Neutrophil (primary cell): ENCODE results near the gene CAPN11.
"Not testable (repeated sequence)": the region's sequence is repeated elsewhere in the genome, so short reads cannot be mapped to it uniquely, and the experiment has no call there.

Source experiments
- H3K27ac ChIP-seq: fragments of 200-600 bp; sonication (generic); 2 replicates; pipeline ENCODE4 v1.5.1; 2016; ENCODE audit warnings: mild to moderate bottlenecking, moderate library complexity
- H3K27me3 ChIP-seq: fragments of 200-600 bp; sonication (generic); 2 replicates; pipeline ENCODE4 v1.6.0; 2016; ENCODE audit warnings: mild to moderate bottlenecking
- H3K36me3 ChIP-seq: fragments of 200-600 bp; sonication (generic); 2 replicates; pipeline ENCODE4 v1.5.1; 2017
- H3K4me1 ChIP-seq, 2 experiments: fragments of 200-600 bp in 1 of 2; sonication (generic) in 1 of 2; 1 replicate in 1 of 2; 2 replicates in 1 of 2; pipeline versions ENCODE4 v1.5.1 to v1.6.1; 2013 to 2016; ENCODE audit warnings: low read depth in 1 of 2, low read length in 1 of 2, mild to moderate bottlenecking in 1 of 2, moderate library complexity in 1 of 2; ENCODE audit not compliant: control insufficient read depth in 1 of 2, insufficient read depth in 1 of 2
- H3K4me3 ChIP-seq, 2 experiments: fragments of 200-600 bp in 1 of 2; sonication (generic) in 1 of 2; 1 replicate in 1 of 2; 2 replicates in 1 of 2; pipeline ENCODE4 v1.5.1; 2013 to 2016; ENCODE audit warnings: low read depth in 1 of 2, low read length in 1 of 2, mild to moderate bottlenecking in 1 of 2, moderate library complexity in 1 of 2
- H3K9me3 ChIP-seq: fragments of 200-600 bp; sonication (generic); 2 replicates; pipeline ENCODE4 v1.5.1; 2016
- TF ChIP-seq, protein P1 (sequence below): fragments of 200-600 bp; sonication (generic); IDR thresholded peaks from 2 replicates; pipeline ENCODE4 v1.5.1; 2016; ENCODE audit warnings: antibody characterized with exemption

The CAPN11 gene

DNA sequence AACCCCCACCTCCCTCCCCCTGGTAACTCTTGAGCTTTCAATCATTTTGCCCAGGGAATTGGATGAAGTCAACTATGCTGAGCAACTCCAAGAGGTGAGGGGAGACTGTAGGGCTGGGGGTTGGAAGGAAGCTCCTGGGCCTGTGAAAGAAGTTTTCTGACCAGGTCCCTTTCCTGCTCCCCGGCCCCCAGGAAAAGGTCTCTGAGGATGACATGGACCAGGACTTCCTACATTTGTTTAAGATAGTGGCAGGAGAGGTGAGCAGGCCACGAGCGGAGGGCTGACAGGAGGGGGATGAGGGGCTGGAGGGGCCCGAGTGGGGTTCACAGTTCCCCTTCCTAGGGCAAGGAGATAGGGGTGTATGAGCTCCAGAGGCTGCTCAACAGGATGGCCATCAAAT lies 21.8 kb downstream of the CAPN11 start:
- TF ChIP-seq, protein P1, sequence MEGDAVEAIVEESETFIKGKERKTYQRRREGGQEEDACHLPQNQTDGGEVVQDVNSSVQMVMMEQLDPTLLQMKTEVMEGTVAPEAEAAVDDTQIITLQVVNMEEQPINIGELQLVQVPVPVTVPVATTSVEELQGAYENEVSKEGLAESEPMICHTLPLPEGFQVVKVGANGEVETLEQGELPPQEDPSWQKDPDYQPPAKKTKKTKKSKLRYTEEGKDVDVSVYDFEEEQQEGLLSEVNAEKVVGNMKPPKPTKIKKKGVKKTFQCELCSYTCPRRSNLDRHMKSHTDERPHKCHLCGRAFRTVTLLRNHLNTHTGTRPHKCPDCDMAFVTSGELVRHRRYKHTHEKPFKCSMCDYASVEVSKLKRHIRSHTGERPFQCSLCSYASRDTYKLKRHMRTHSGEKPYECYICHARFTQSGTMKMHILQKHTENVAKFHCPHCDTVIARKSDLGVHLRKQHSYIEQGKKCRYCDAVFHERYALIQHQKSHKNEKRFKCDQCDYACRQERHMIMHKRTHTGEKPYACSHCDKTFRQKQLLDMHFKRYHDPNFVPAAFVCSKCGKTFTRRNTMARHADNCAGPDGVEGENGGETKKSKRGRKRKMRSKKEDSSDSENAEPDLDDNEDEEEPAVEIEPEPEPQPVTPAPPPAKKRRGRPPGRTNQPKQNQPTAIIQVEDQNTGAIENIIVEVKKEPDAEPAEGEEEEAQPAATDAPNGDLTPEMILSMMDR: no peak
- H3K4me3 ChIP-seq: no peak overlapping the region
- peaks cover 5 to 6% of the 10 kb centered on the region in 2 experiments for H3K4me1 ChIP-seq
- no peaks in the 10 kb centered on the region for H3K9me3 ChIP-seq
- H3K27me3 ChIP-seq: peaks cover 11% of the 10 kb centered on the region
- no peaks in the 10 kb centered on the region for H3K36me3 ChIP-seq
- H3K27ac ChIP-seq: no peak overlapping the region

DNA sequence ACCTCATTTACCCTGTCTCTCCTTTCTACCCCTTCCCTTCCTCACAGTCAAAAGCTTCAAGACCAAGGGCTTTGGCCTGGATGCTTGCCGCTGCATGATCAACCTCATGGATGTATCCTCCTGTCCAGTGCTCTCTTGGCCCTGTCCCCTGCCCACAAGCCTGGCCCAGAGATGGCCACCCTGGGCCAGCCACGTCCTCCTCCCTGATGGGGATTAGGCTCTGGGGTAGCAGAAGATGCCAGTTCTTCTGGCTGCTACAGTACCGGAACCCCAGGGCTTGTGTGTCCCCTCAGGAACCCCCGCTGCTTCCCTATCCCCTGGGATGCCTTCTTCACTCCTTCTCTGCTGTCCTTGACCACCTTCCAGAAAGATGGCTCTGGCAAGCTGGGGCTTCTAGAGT lies 22.3 kb downstream of the CAPN11 start:
- TF ChIP-seq, protein P1: no peak
- H3K27ac ChIP-seq: no peak overlapping the region
- H3K27me3 ChIP-seq: peaks cover 11% of the 10 kb centered on the region
- H3K4me3 ChIP-seq: no peak overlapping the region
- no peaks in the 10 kb centered on the region for H3K9me3 ChIP-seq
- H3K36me3 ChIP-seq: no peaks in the 10 kb centered on the region
- peaks cover 5 to 6% of the 10 kb centered on the region in 2 experiments for H3K4me1 ChIP-seq

DNA sequence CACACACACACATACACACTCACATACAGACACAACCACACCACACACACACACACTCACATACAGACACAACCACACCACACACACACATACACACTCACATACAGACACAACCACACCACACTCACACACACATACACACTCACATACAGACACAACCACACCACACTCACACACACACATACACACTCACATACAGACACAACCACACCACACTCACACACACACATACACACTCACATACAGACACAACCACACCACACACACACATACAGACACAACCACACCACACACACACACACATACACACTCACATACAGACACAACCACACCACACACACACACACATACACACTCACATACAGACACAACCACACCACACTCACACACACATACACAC lies 23.2 kb downstream of the CAPN11 start:
- H3K9me3 ChIP-seq, H3K27me3 ChIP-seq, H3K4me1 ChIP-seq, H3K4me3 ChIP-seq, H3K27ac ChIP-seq, H3K36me3 ChIP-seq: not testable (repeated sequence)

DNA sequence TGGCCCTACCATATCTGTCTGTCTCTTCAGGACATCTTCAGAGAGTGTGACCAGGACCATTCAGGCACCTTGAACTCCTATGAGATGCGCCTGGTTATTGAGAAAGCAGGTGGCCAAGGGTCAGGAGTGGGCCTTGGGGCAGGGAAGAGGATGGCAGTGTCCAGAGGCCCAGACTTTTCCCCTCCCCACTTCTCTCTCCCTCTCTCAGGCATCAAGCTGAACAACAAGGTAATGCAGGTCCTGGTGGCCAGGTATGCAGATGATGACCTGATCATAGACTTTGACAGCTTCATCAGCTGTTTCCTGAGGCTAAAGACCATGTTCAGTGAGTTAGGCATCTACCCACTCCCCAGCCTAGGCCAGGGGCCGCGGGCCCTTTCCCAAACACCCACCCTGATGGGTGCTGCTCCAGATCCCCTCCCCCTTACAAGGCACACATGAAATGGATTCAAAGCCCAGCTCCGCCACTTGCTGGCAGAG lies 24.3 kb downstream of the CAPN11 start:
- H3K4me1 ChIP-seq: no peaks in the 10 kb centered on the region
- no peaks in the 10 kb centered on the region for H3K27me3 ChIP-seq
- H3K36me3 ChIP-seq: no peaks in the 10 kb centered on the region
- H3K4me3 ChIP-seq: no peak overlapping the region
- no peak overlapping the region for H3K27ac ChIP-seq
- no peaks in the 10 kb centered on the region for H3K9me3 ChIP-seq
- TF ChIP-seq, protein P1: no peak

DNA sequence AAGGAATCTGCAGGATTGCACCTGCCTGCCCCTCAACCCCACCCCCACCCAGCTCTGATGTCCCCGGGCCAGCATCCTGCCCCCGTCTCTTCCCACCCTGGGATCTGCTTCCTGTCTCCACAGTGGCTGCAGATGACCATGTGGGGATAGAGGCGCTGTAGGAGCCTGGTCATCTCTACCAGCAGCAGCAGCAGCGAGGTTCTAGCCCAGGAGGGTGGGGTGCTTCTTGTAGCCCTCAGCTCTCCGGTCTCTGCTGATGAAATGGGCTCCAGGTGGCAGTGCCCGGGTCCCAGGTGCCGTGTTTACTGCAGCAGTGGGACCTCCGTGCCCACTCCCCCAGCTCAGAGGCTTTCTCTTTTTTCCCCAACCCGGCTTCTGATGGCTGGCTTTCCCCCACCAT lies 25.2 kb downstream of the CAPN11 start:
- no peak overlapping the region for H3K27ac ChIP-seq
- TF ChIP-seq, protein P1: no peak
- H3K36me3 ChIP-seq: no peaks in the 10 kb centered on the region
- H3K9me3 ChIP-seq: no peaks in the 10 kb centered on the region
- no peaks in the 10 kb centered on the region for H3K27me3 ChIP-seq
- H3K4me1 ChIP-seq: no peaks in the 10 kb centered on the region
- no peak overlapping the region for H3K4me3 ChIP-seq

DNA sequence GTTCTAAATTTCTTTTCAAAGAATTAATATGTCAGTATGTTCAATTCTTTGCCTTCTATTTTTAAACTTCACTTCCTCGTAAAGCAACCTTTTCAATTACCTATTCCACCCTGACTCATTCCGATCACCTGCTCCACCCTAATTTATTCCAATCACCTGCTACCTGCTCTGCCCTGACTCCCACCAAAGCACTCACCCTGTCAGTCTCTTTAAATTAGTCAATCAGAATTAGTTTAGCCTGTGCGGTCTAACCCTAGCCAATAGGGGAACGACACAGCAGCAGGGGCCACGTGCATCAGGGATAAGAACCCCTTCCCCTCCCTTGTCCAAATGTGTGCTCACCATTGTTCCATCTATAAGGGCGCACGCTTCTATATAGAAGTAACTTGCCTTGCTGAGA lies 26.7 kb downstream of the CAPN11 start:
- not testable (repeated sequence) for H3K9me3 ChIP-seq, H3K36me3 ChIP-seq, H3K27me3 ChIP-seq, H3K4me3 ChIP-seq, H3K27ac ChIP-seq, H3K4me1 ChIP-seq
